IMR-90 (cell line): ENCODE measurements around the gene LTB4R2. TPM values are rescaled to one million over a fixed set of nuclear protein-coding genes. Genes with fewer than 3 reads are reported as not detected.
A peak's percentile ranks its signal among the peaks of the same experiment; 100 is the strongest.

ENCODE experiments used
- ATAC-seq: fragments of 200-7000 bp; cut with Tn5 transposase; 2 replicates; pipeline ENCODE4 v1.9.1; 2020; ENCODE audit warnings: low read depth, mild to moderate bottlenecking, moderate library complexity
- BruUV-seq: library from RNA; stranded (reverse); fragments of 400-500 nt; replicated peaks from 2 replicates; lab custom pipeline; 2021; lab: Mats Ljungman, UMichigan
- CTCF ChIA-PET: fragments of 300-600 bp; formaldehyde crosslinking; extraction: SDS; loops from one replicate; lab custom pipeline; 2021; ENCODE audit warnings: antibody characterized with exemption; lab: Yijun Ruan, JAX
- POLR2A ChIA-PET: fragments of 300-600 bp; sonication (Branson Sonifier 250); formaldehyde crosslinking; loops from one replicate; lab custom pipeline; 2022; ENCODE audit warnings: antibody characterized with exemption; ENCODE audit not compliant: unreplicated experiment; lab: Charles Lee
- DNase-seq: peaks from one replicate; pipeline ENCODE4 v3.0.0; 2013
- H2AFZ ChIP-seq: replicated peaks from 2 replicates; pipeline ENCODE3; 2013; ENCODE audit warnings: low read length, mild to moderate bottlenecking; ENCODE audit not compliant: poor library complexity
- H2AK5ac ChIP-seq: 2 replicates; pipeline ENCODE4 v1.6.1; 2013; ENCODE audit warnings: low read depth, low read length, inconsistent platforms
- H2AK9ac ChIP-seq: replicated peaks from 2 replicates; pipeline ENCODE3; 2013; ENCODE audit warnings: mild to moderate bottlenecking, low read depth, low read length, moderate library complexity; ENCODE audit not compliant: poor library complexity
- H2BK120ac ChIP-seq: 2 replicates; pipeline ENCODE4 v1.6.1; 2013; ENCODE audit warnings: low read depth, low read length, inconsistent platforms
- H2BK15ac ChIP-seq: 3 replicates; pipeline ENCODE4 v1.6.1; 2013; ENCODE audit warnings: low read depth, low read length, inconsistent platforms
- H2BK20ac ChIP-seq: 2 replicates; pipeline ENCODE4 v1.6.1; 2013; ENCODE audit warnings: low read depth, mild to moderate bottlenecking, inconsistent platforms, low read length, moderate library complexity
- H2BK5ac ChIP-seq: 2 replicates; pipeline ENCODE4 v1.6.1; 2013; ENCODE audit warnings: mild to moderate bottlenecking, low read depth, low read length, inconsistent platforms; ENCODE audit not compliant: poor library complexity, severe bottlenecking
- H3K14ac ChIP-seq: replicated peaks from 2 replicates; pipeline ENCODE4 v1.6.1; 2013; ENCODE audit warnings: low read depth, low read length, inconsistent platforms
- H3K18ac ChIP-seq: 2 replicates; pipeline ENCODE4 v1.6.1; 2013; ENCODE audit warnings: low read depth, low read length, control low read depth
- H3K23ac ChIP-seq: 2 replicates; pipeline ENCODE4 v1.6.1; 2013; ENCODE audit warnings: low read depth, low read length, inconsistent platforms
- H3K27ac ChIP-seq: 2 replicates; pipeline ENCODE4 v1.5.1; 2013; ENCODE audit warnings: mild to moderate bottlenecking, control low read depth, low read length; ENCODE audit not compliant: insufficient read depth
- H3K27me3 ChIP-seq: 2 replicates; pipeline ENCODE4 v1.6.1; 2013; ENCODE audit warnings: low read length; ENCODE audit not compliant: control insufficient read depth, insufficient read depth
- H3K36me3 ChIP-seq: 2 replicates; pipeline ENCODE4 v1.6.1; 2013; ENCODE audit warnings: low read length, mixed read lengths; ENCODE audit not compliant: control insufficient read depth, insufficient read depth
- H3K4ac ChIP-seq: 2 replicates; pipeline ENCODE4 v1.6.1; 2013; ENCODE audit warnings: low read depth, low read length, inconsistent platforms
- H3K4me1 ChIP-seq: 2 replicates; pipeline ENCODE4 v1.6.1; 2013; ENCODE audit warnings: low read length, mixed read lengths; ENCODE audit not compliant: control insufficient read depth, insufficient read depth
- H3K4me2 ChIP-seq: 2 replicates; pipeline ENCODE4 v1.6.1; 2013; ENCODE audit warnings: low read depth, mild to moderate bottlenecking, control low read depth, low read length, moderate library complexity
- H3K4me3 ChIP-seq: 2 replicates; pipeline ENCODE4 v1.5.1; 2013; ENCODE audit warnings: low read depth, mild to moderate bottlenecking, control low read depth, low read length, moderate library complexity; ENCODE audit not compliant: insufficient read depth
- H3K56ac ChIP-seq: 2 replicates; pipeline ENCODE4 v1.6.1; 2013; ENCODE audit warnings: low read length, inconsistent platforms; ENCODE audit not compliant: insufficient read depth; ENCODE audit errors: extremely low read depth
- H3K79me1 ChIP-seq, 2 experiments: 2 replicates each; pipeline ENCODE4 v1.6.1; 2013; ENCODE audit warnings: low read length in 2 of 2, inconsistent platforms in 1 of 2, low read depth in 1 of 2
- H3K9ac ChIP-seq: 2 replicates; pipeline ENCODE4 v1.6.1; 2013; ENCODE audit warnings: low read depth, low read length, control low read depth
- H3K9me1 ChIP-seq: 2 replicates; pipeline ENCODE4 v1.6.1; 2013; ENCODE audit warnings: low read length, inconsistent platforms; ENCODE audit not compliant: insufficient read depth
- H3K9me3 ChIP-seq: 2 replicates; pipeline ENCODE4 v1.6.1; 2013; ENCODE audit warnings: low read length; ENCODE audit not compliant: control insufficient read depth, insufficient read depth
- H4K20me1 ChIP-seq: 2 replicates; pipeline ENCODE4 v1.6.1; 2013; ENCODE audit warnings: low read length, inconsistent platforms; ENCODE audit not compliant: insufficient read depth
- H4K5ac ChIP-seq: 2 replicates; pipeline ENCODE4 v1.6.1; 2013; ENCODE audit warnings: mild to moderate bottlenecking, low read depth, low read length, control low read depth
- H4K8ac ChIP-seq, 2 experiments: 2 replicates each; pipeline ENCODE4 v1.6.1; 2013; ENCODE audit warnings: low read depth in 2 of 2, low read length in 2 of 2, control low read depth in 1 of 2, inconsistent platforms in 1 of 2
- H4K91ac ChIP-seq: 2 replicates; pipeline ENCODE4 v1.6.1; 2013; ENCODE audit warnings: low read depth, low read length, inconsistent platforms; ENCODE audit not compliant: insufficient read depth
- CTCF ChIP-seq: conservative IDR thresholded peaks from 2 replicates; pipeline ENCODE4 v1.5.1; 2012; ENCODE audit warnings: mild to moderate bottlenecking, low read depth, low read length, improper control_type of control experiment
- MAFK ChIP-seq: IDR thresholded peaks from 2 replicates; pipeline ENCODE4 v1.6.1; 2012; ENCODE audit warnings: low read depth, low read length, improper control_type of control experiment
- WGBS, 2 experiments: methylation state at CpG; one replicate each; pipeline versions ENCODE4 v1.1.5 to v1.1.7; 2013; ENCODE audit warnings: missing lambda C conversion rate in 2 of 2; ENCODE audit not compliant: insufficient read length in 1 of 2; ENCODE audit errors: extremely low coverage in 2 of 2; 5-methylcytosine and 5-hydroxymethylcytosine counted together
- dilution Hi-C: fragments of 300-500 bp; cut with HindIII; formaldehyde crosslinking; loops from one replicate; pipeline ENCODE4 v1.14.3; 2018; ENCODE audit warnings: low sequenced_read_pairs; ENCODE audit not compliant: unreplicated experiment
- in situ Hi-C: fragments of 300-500 bp; cut with MboI; formaldehyde crosslinking; loops from 3 replicates; pipeline ENCODE4 v1.14.3; 2019; ENCODE audit warnings: low sequenced_read_pairs, inconsistent platforms, mixed read lengths
- intact Hi-C: fragments of 100-400 bp; cut with micrococcal nuclease; formaldehyde crosslinking; loops from 2 replicates; pipeline ENCODE4 v1.10.0; 2022
- polyA plus RNA-seq, 3 experiments: library from polyadenylated mRNA; depleted of rRNA; stranded (reverse); fragments of >200 nt; gene quantifications; 2 replicates each; pipeline ENCODE4 v1.2.3, GENCODE V29; 2012; ENCODE audit warnings: low replicate concordance in 1 of 3
- total RNA-seq: library from RNA; depleted of rRNA; stranded (reverse); fragments of >200 nt; gene quantifications from 2 replicates; pipeline ENCODE4 v1.2.3, GENCODE V29; 2012

LTB4R2 gene
- total and polyA plus RNA-seq, 2 of the 4 experiments (the other 2 are of a cell fraction): 0.72 to 1.7 TPM

GRCh38 chr14:24351517-24351916, 41.6 kb downstream of the LTB4R2 start:
- BruUV-seq: no TSS peak
- DNase-seq (peak; percentile 43), ATAC-seq (peak; percentile 83)
- no peak overlapping the region for H2BK120ac ChIP-seq
- H3K79me1 ChIP-seq: no peaks in the 10 kb centered on the region
- no peak overlapping the region for H3K9ac ChIP-seq
- TF ChIP-seq CTCF (no peak), MAFK (peak; percentile 33; the same call in 1 of the 2 replicates)
- 0% methylated on average over 1 of the region's 4 CpGs; no CpG with 5 or more reads in 1 of the 2 experiments for WGBS, 2 experiments
- ChIA-PET POLR2A (no interaction called here), CTCF (interaction anchor here (2.1 to 2.4 kb wide), 2 partner anchors 19 to 80 kb away, joined by 9 to 11 read pairs; no protein-coding TSS in a partner anchor)
- no peaks in the 10 kb centered on the region for H3K36me3 ChIP-seq
- no peak overlapping the region for H3K4ac ChIP-seq
- no peak overlapping the region for H3K56ac ChIP-seq
- no peak overlapping the region for H3K4me3 ChIP-seq
- H3K9me3 ChIP-seq: no peaks in the 10 kb centered on the region
- peaks cover 24% of the 10 kb centered on the region for H3K27me3 ChIP-seq
- H2BK20ac ChIP-seq: no peak overlapping the region
- H4K5ac ChIP-seq: no peak overlapping the region
- no peak overlapping the region; the same call in 1 of the 2 replicates for H4K91ac ChIP-seq
- no peak overlapping the region for H2AK9ac ChIP-seq
- peak overlapping the region; percentile 19; the same call in 1 of the 2 replicates for H3K4me2 ChIP-seq
- H3K27ac ChIP-seq: no peak overlapping the region
- H3K4me1 ChIP-seq: peaks cover 9% of the 10 kb centered on the region
- H3K23ac ChIP-seq: 0 out of 2 replicates have a peak overlapping the region, but pooled peaks have one; percentile 47
- no peaks in the 10 kb centered on the region for H4K20me1 ChIP-seq
- intact Hi-C loops (no loop called here), dilution Hi-C loops (no loop called here), in situ Hi-C loops (no loop called here)
- no peak overlapping the region for H2AK5ac ChIP-seq
- H3K9me1 ChIP-seq: peaks cover 3% of the 10 kb centered on the region; the same call in 1 of the 2 replicates
- H2BK5ac ChIP-seq: no peak overlapping the region
- no peak overlapping the region for H3K14ac ChIP-seq
- no peak overlapping the region for H3K18ac ChIP-seq
- H2AFZ ChIP-seq: peak overlapping the region; percentile 59
- no peak overlapping the region for H4K8ac ChIP-seq
- no peak overlapping the region for H2BK15ac ChIP-seq
